IPS DF 6.9 (cell line): Measurements from ENCODE around the gene CCDC88C.

Source experiments
- DNase-seq: peaks from one replicate; pipeline ENCODE4 v3.0.0-alpha.2; 2013; ENCODE audit warnings: low read depth, low spot score
- H3K27ac ChIP-seq: one replicate; pipeline ENCODE4 v1.5.1; 2013; ENCODE audit warnings: low read length, control low read depth
- H3K27me3 ChIP-seq: 2 replicates; pipeline ENCODE4 v1.6.1; 2013; ENCODE audit warnings: mild to moderate bottlenecking, low read length; ENCODE audit not compliant: control insufficient read depth, insufficient read depth
- H3K36me3 ChIP-seq: 2 replicates; pipeline ENCODE4 v1.6.1; 2013; ENCODE audit warnings: low read length; ENCODE audit not compliant: control insufficient read depth, insufficient read depth
- H3K4me1 ChIP-seq: 2 replicates; pipeline ENCODE4 v1.6.1; 2013; ENCODE audit warnings: low read length; ENCODE audit not compliant: control insufficient read depth, insufficient read depth
- H3K4me3 ChIP-seq: 2 replicates; pipeline ENCODE4 v1.5.1; 2013; ENCODE audit warnings: mild to moderate bottlenecking, low read length
- H3K9me3 ChIP-seq: 2 replicates; pipeline ENCODE4 v1.6.1; 2013; ENCODE audit warnings: low read length, inconsistent platforms; ENCODE audit not compliant: control insufficient read depth, insufficient read depth
- whole genome bisulfite sequencing: extraction: QIAGEN DNeasy Blood & Tissue Kit; methylation state at CpG from one replicate; pipeline ENCODE4 v1.1.7; 2013; ENCODE audit warnings: mixed read lengths, missing lambda C conversion rate; ENCODE audit not compliant: insufficient read length, insufficient coverage; 5-methylcytosine and 5-hydroxymethylcytosine counted together

Gene CCDC88C

DNA sequence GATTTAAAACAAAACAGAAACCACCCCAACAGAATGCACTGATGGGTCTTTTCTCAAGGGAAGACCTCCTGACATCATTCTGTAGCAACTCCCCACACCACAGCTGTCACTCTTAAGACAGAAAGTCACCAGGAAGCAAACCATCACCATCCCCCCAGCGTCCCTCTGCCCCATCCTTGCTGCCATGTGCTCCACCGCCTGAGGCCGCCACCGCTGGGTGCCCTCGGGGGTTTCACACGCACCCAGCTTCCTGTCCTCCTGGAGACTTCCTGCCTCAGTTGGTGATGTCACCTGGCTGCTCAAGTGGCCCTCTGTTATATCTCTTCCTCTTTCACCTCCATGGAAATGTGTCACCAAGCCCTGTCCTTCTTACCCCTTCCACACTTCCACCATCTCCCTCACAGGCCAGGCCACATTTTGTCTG lies 101.8 kb downstream of the CCDC88C start:
- peaks cover 33% of the 10 kb centered on the region for H3K36me3 ChIP-seq
- no peaks in the 10 kb centered on the region for H3K27me3 ChIP-seq
- no CpG with 5 or more reads among the region's 6 CpGs for WGBS
- H3K9me3 ChIP-seq, result no peaks in the 10 kb centered on the region
- no peak overlapping the region for H3K4me3 ChIP-seq
- H3K27ac ChIP-seq, result no peak overlapping the region
- no peak for DNase-seq
- H3K4me1 ChIP-seq, result no peaks in the 10 kb centered on the region

- Histone ChIP-seq H3K27me3 (no peaks in the 10 kb centered on the region), H3K4me3 (no peak overlapping the region), H3K27ac (no peak overlapping the region), H3K4me1 (no peaks in the 10 kb centered on the region), H3K9me3 (no peaks in the 10 kb centered on the region), H3K36me3 (peaks cover 34% of the 10 kb centered on the region)
- DNase-seq, result no peak
- no CpG with 5 or more reads among the region's 14 CpGs for WGBS
Measured at GRCh38 chr14:91313852-91314251, 103.8 kb downstream of the CCDC88C start.

- no peaks in the 10 kb centered on the region for H3K9me3 ChIP-seq
- H3K4me1 ChIP-seq, result no peaks in the 10 kb centered on the region
- H3K27ac ChIP-seq, result no peak overlapping the region
- DNase-seq, result no peak
- H3K36me3 ChIP-seq, result peaks cover 34% of the 10 kb centered on the region
- no CpG with 5 or more reads among the region's 34 CpGs for WGBS
- H3K4me3 ChIP-seq, result no peak overlapping the region
- no peaks in the 10 kb centered on the region for H3K27me3 ChIP-seq
Measured at GRCh38 chr14:91313154-91313850, 104.3 kb downstream of the CCDC88C start.

- Histone ChIP-seq H3K27ac (no peak overlapping the region), H3K4me3 (no peak overlapping the region), H3K36me3 (peaks cover 46% of the 10 kb centered on the region), H3K4me1 (no peaks in the 10 kb centered on the region), H3K9me3 (no peaks in the 10 kb centered on the region), H3K27me3 (no peaks in the 10 kb centered on the region)
- no CpG with 5 or more reads among the region's 5 CpGs for WGBS
- DNase-seq, result no peak
Measured at GRCh38 chr14:91311284-91311662, 106.3 kb downstream of the CCDC88C start.

DNA sequence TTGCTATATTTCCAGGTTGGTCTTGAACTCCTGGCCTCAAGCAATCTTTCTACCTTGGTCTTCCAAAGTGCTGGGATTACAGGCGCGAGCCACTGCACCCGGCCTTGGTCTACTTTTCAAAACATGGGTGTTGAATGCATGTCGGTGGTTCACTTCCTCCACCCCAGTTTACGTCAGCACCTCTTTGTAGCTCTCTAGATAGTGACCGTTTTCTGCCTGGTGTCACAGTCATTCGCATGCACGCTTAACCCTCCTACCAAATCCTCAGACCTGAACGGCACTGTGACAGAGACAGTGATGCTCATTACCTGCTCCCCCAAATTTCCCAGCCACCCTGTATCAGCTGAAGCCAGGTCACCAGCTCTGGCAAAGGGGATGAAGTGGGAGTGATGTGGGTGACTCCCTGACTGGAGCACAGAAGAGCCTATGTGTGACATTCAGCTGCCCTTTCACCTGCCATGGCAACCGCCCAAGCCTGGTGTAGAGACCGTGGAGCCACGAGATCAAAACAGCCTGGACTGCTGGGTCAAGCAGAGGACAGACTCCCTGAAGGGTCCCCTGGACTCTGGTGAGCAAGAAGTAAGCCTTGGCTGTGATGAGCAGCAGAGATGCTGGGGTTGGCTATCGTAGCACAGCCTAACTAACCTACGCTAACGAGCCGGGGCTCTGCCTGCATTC lies 106.9 kb downstream of the CCDC88C start:
- Histone ChIP-seq H3K4me3 (no peak overlapping the region), H3K9me3 (no peaks in the 10 kb centered on the region), H3K27me3 (no peaks in the 10 kb centered on the region), H3K36me3 (peaks cover 43% of the 10 kb centered on the region), H3K27ac (no peak overlapping the region), H3K4me1 (peaks cover under 1% of the 10 kb centered on the region; the same call in 1 of the 2 replicates)
- WGBS, result no CpG with 5 or more reads among the region's 16 CpGs
- no peak for DNase-seq

GRCh38 chr14:91309756-91310280 lies 107.8 kb downstream of the CCDC88C start:
- Histone ChIP-seq H3K36me3 (peaks cover 37% of the 10 kb centered on the region), H3K9me3 (no peaks in the 10 kb centered on the region), H3K4me3 (no peak overlapping the region), H3K4me1 (peaks cover 3% of the 10 kb centered on the region; the same call in 1 of the 2 replicates), H3K27me3 (no peaks in the 10 kb centered on the region), H3K27ac (no peak overlapping the region)
- DNase-seq, result no peak
- no CpG with 5 or more reads among the region's 15 CpGs for WGBS

GRCh38 chr14:91308337-91308736 lies 109.3 kb downstream of the CCDC88C start:
- no peaks in the 10 kb centered on the region for H3K9me3 ChIP-seq
- no peaks in the 10 kb centered on the region for H3K27me3 ChIP-seq
- no peak overlapping the region for H3K27ac ChIP-seq
- peaks cover 6% of the 10 kb centered on the region; the same call in 1 of the 2 replicates for H3K4me1 ChIP-seq
- no CpG with 5 or more reads among the region's 8 CpGs for WGBS
- peaks cover 23% of the 10 kb centered on the region for H3K36me3 ChIP-seq
- H3K4me3 ChIP-seq, result no peak overlapping the region
- no peak for DNase-seq

- no peak overlapping the region for H3K4me3 ChIP-seq
- DNase-seq, result no peak
- no peak overlapping the region for H3K27ac ChIP-seq
- no CpG with 5 or more reads among the region's 7 CpGs for WGBS
- no peaks in the 10 kb centered on the region for H3K9me3 ChIP-seq
- no peaks in the 10 kb centered on the region for H3K27me3 ChIP-seq
- peaks cover 6% of the 10 kb centered on the region; the same call in 1 of the 2 replicates for H3K4me1 ChIP-seq
- peaks cover 18% of the 10 kb centered on the region for H3K36me3 ChIP-seq
Measured at GRCh38 chr14:91307652-91308051, 110.0 kb downstream of the CCDC88C start.

GRCh38 chr14:91307046-91307445 lies 110.6 kb downstream of the CCDC88C start:
- Histone ChIP-seq H3K36me3 (peaks cover 20% of the 10 kb centered on the region), H3K27ac (no peak overlapping the region), H3K27me3 (no peaks in the 10 kb centered on the region), H3K4me1 (peaks cover 6% of the 10 kb centered on the region; the same call in 1 of the 2 replicates), H3K9me3 (no peaks in the 10 kb centered on the region), H3K4me3 (no peak overlapping the region)
- no CpG with 5 or more reads among the region's 12 CpGs for WGBS
- no peak for DNase-seq

GRCh38 chr14:91306547-91306946 lies 111.1 kb downstream of the CCDC88C start:
- Histone ChIP-seq H3K4me1 (peaks cover 6% of the 10 kb centered on the region; the same call in 1 of the 2 replicates), H3K4me3 (no peak overlapping the region), H3K36me3 (peaks cover 21% of the 10 kb centered on the region), H3K27me3 (no peaks in the 10 kb centered on the region), H3K9me3 (no peaks in the 10 kb centered on the region), H3K27ac (no peak overlapping the region)
- DNase-seq, result no peak
- WGBS, result no CpG with 5 or more reads among the region's 3 CpGs
